Cardiac fibroblast (primary cell): ENCODE measurements around the gene MAP3K8.

Experiments
- DNase-seq, 2 donors: peaks; one replicate each; pipeline versions ENCODE4 v3.0.0 to v3.0.0-alpha.2; 2010; ENCODE audit warnings: low read depth in 2 of 2
- H3K4me3 ChIP-seq, 2 donors: replicated peaks in 1 of 2; 1 replicate in 1 of 2; 2 replicates in 1 of 2; pipeline ENCODE4 v1.5.1; 2011; ENCODE audit warnings: low read depth in 2 of 2, low read length in 2 of 2, mild to moderate bottlenecking in 2 of 2, moderate library complexity in 1 of 2
- CTCF ChIP-seq: IDR thresholded peaks from one replicate; pipeline ENCODE4 v1.5.1; 2011; ENCODE audit warnings: low read depth, mild to moderate bottlenecking, low read length, inconsistent platforms

Gene MAP3K8

GRCh38 chr10:30445711-30446110 lies 11.7 kb downstream of the MAP3K8 start:
- TF ChIP-seq CTCF = no peak
- H3K4me3 ChIP-seq = no peak overlapping the region
- peak; percentile 50 to 85 for DNase-seq

GRCh38 chr10:30447125-30447799 lies 13.3 kb downstream of the MAP3K8 start:
- DNase-seq = peak; percentile 74 to 90
- no peak for TF ChIP-seq CTCF
- H3K4me3 ChIP-seq = no peak overlapping the region

- H3K4me3 ChIP-seq = no peak overlapping the region
- no peak for DNase-seq
- TF ChIP-seq CTCF = no peak
Measured at GRCh38 chr10:30448092-30448491, 14.1 kb downstream of the MAP3K8 start.

GRCh38 chr10:30453764-30454527 lies 20.0 kb downstream of the MAP3K8 start:
- DNase-seq = no peak
- peak overlapping the region in 1 of 2 donors; percentile 5 for H3K4me3 ChIP-seq
- TF ChIP-seq CTCF = no peak

- no peak for TF ChIP-seq CTCF
- H3K4me3 ChIP-seq = no peak overlapping the region
- DNase-seq = peak; percentile 98
Measured at GRCh38 chr10:30454744-30455510, 20.9 kb downstream of the MAP3K8 start.

GRCh38 chr10:30455816-30456215 lies 21.8 kb downstream of the MAP3K8 start:
- DNase-seq = no peak
- H3K4me3 ChIP-seq = no peak overlapping the region
- no peak for TF ChIP-seq CTCF
